Kidney (tissue), 14 donors: Measurements from ENCODE around the gene KIRREL3. TPM values are rescaled to one million over a fixed set of nuclear protein-coding genes. Genes with fewer than 3 reads are reported as not detected.

Experiments
- DNase-seq, 5 donors: peaks; one replicate each; pipeline ENCODE4 v3.0.0-alpha.2; 2013 to 2020
- FAIRE-seq: peaks from 2 replicates; lab custom pipeline; 2012; peaks lifted over from hg19 to GRCh38; lab: Jason Lieb, UNC
- H3K27ac ChIP-seq, 2 donors: one replicate each; pipeline ENCODE4 v1.7.0; 2013; ENCODE audit warnings: low read depth in 2 of 2, low read length in 2 of 2, inconsistent platforms in 1 of 2
- H3K27me3 ChIP-seq: one replicate; pipeline ENCODE4 v1.7.1; 2013; ENCODE audit warnings: low read length, inconsistent platforms; ENCODE audit not compliant: control insufficient read depth, insufficient read depth
- H3K36me3 ChIP-seq, 3 donors: one replicate each; pipeline versions ENCODE4 v1.7.0 to v1.7.1; 2013; ENCODE audit warnings: low read length in 3 of 3, control low read depth in 1 of 3, inconsistent platforms in 1 of 3; ENCODE audit not compliant: insufficient read depth in 3 of 3, control insufficient read depth in 2 of 3
- H3K4me1 ChIP-seq, 3 donors: one replicate each; pipeline versions ENCODE4 v1.7.0 to v1.7.1; 2013; ENCODE audit warnings: low read length in 3 of 3, inconsistent platforms in 1 of 3, low read depth in 1 of 3; ENCODE audit not compliant: control insufficient read depth in 2 of 3, insufficient read depth in 2 of 3
- H3K4me3 ChIP-seq, 3 donors: one replicate each; pipeline versions ENCODE4 v1.7.0 to v1.8.1; 2013; ENCODE audit warnings: low read length in 3 of 3, control low read depth in 1 of 3, inconsistent platforms in 1 of 3
- H3K9ac ChIP-seq, 3 donors: one replicate each; pipeline versions ENCODE4 v1.7.0 to v1.7.1; 2013; ENCODE audit warnings: low read length in 3 of 3, control low read depth in 1 of 3, inconsistent platforms in 1 of 3
- H3K9me3 ChIP-seq, 3 donors: one replicate each; pipeline versions ENCODE4 v1.7.0 to v1.7.1; 2013; ENCODE audit warnings: low read length in 3 of 3, control low read depth in 1 of 3, inconsistent platforms in 1 of 3; ENCODE audit not compliant: control insufficient read depth in 2 of 3, insufficient read depth in 1 of 3
- CTCF ChIP-seq: IDR thresholded peaks from 3 replicates; pipeline ENCODE4 v1.5.1; 2012; ENCODE audit warnings: mild to moderate bottlenecking, moderate library complexity, borderline replicate concordance; ENCODE audit not compliant: insufficient read depth; ENCODE audit errors: extremely low read depth
- intact Hi-C: fragments of 100-400 bp; cut with DNase I; formaldehyde crosslinking; loops from one replicate; pipeline ENCODE4 v1.11.1; 2022
- polyA plus RNA-seq: library from polyadenylated mRNA; stranded (reverse); fragments of 350-450 nt; fragmentation: Illumina TruSeq; extraction: RNeasy Lipid Tissue Mini Kit (QIAGEN cat#74804); gene quantifications from one replicate; pipeline ENCODE4 v1.2.3, GENCODE V29; 2014; ENCODE audit warnings: low read depth, low replicate concordance; ENCODE audit not compliant: insufficient read depth
- total RNA-seq: library from RNA; stranded (reverse); fragmentation: NEBNext Ultra II Directional; extraction: Animal tissue kit (Norgen Biotek cat#: 25700); gene quantifications from one replicate; pipeline ENCODE4 v1.2.1, GENCODE V29; 2021
- donor health status: control.
- donor health status: control.
- donor health status: control.
- donor health status: control.
- donor health status: control.
- donor health status: DM: yes; HTN: yes; CAD: no.
- donor health status: Normal renal cell carcinoma (clear cell type).

The KIRREL3 gene
- total and polyA plus RNA-seq, 2 donors from 2014 or later, result 0.19 to 0.22 TPM

- H3K9ac ChIP-seq, result no peak overlapping the region
- no peak for DNase-seq
- no peak overlapping the region for H3K4me3 ChIP-seq
- H3K9me3 ChIP-seq, result no peaks in the 10 kb centered on the region
- FAIRE-seq, result no peak
- H3K27me3 ChIP-seq, result no peaks in the 10 kb centered on the region
- H3K36me3 ChIP-seq, result no peaks in the 10 kb centered on the region
- intact Hi-C loops, result no loop called here
- TF ChIP-seq CTCF, result no peak
- no peaks in the 10 kb centered on the region for H3K4me1 ChIP-seq
- H3K27ac ChIP-seq, result no peak overlapping the region
Measured at GRCh38 chr11:126939552-126939951, 61.0 kb downstream of the KIRREL3 start.

- intact Hi-C loops, result no loop called here
- no peak overlapping the region for H3K4me3 ChIP-seq
- H3K4me1 ChIP-seq, result no peaks in the 10 kb centered on the region
- H3K27me3 ChIP-seq, result no peaks in the 10 kb centered on the region
- H3K9ac ChIP-seq, result no peak overlapping the region
- no peak for TF ChIP-seq CTCF
- DNase-seq (no peak), FAIRE-seq (no peak)
- H3K9me3 ChIP-seq, result no peaks in the 10 kb centered on the region
- no peaks in the 10 kb centered on the region for H3K36me3 ChIP-seq
- no peak overlapping the region for H3K27ac ChIP-seq
Measured at GRCh38 chr11:126938718-126939117, 61.9 kb downstream of the KIRREL3 start.

- Histone ChIP-seq H3K36me3 (no peaks in the 10 kb centered on the region), H3K27me3 (no peaks in the 10 kb centered on the region), H3K4me1 (no peaks in the 10 kb centered on the region), H3K4me3 (no peak overlapping the region), H3K9ac (no peak overlapping the region), H3K27ac (no peak overlapping the region), H3K9me3 (no peaks in the 10 kb centered on the region)
- FAIRE-seq (no peak), DNase-seq (peak in 2 of 5 donors; percentile 52 to 55)
- no peak for TF ChIP-seq CTCF
- intact Hi-C loops, result no loop called here
Measured at GRCh38 chr11:126930091-126930841, 70.3 kb downstream of the KIRREL3 start.
